Smooth muscle cell (in vitro differentiated cells): ENCODE results near the gene NCAM1. TPM values are rescaled to one million over a fixed set of nuclear protein-coding genes. Genes with fewer than 3 reads are reported as not detected.

Experiments used
- DNase-seq: peaks from one replicate; lab custom pipeline; 2025; ENCODE audit not compliant: unreplicated experiment; lab: John Stamatoyannopoulos, UW
- H2AFZ ChIP-seq: fragments of 200-600 bp; sonication (generic); 2 replicates; pipeline ENCODE4 v1.6.0; 2016; ENCODE audit warnings: antibody characterized with exemption, low read depth, mild to moderate bottlenecking
- H3F3A ChIP-seq: fragments of 200-600 bp; sonication (generic); 2 replicates; pipeline ENCODE4 v1.6.0; 2017; ENCODE audit warnings: antibody characterized with exemption, low read depth
- H3K27ac ChIP-seq: fragments of 200-600 bp; sonication (generic); 2 replicates; pipeline ENCODE4 v1.5.1; 2016; ENCODE audit warnings: low read depth, mild to moderate bottlenecking
- H3K27me3 ChIP-seq: fragments of 200-600 bp; sonication (generic); 2 replicates; pipeline ENCODE4 v1.6.1; 2016; ENCODE audit warnings: low read depth, mild to moderate bottlenecking
- H3K36me3 ChIP-seq: fragments of 200-600 bp; sonication (generic); 2 replicates; pipeline ENCODE4 v1.5.1; 2016; ENCODE audit warnings: low read depth
- H3K4me1 ChIP-seq: fragments of 200-600 bp; sonication (generic); 2 replicates; pipeline ENCODE4 v1.5.1; 2016; ENCODE audit warnings: low read depth
- H3K4me2 ChIP-seq: fragments of 200-600 bp; sonication (generic); 2 replicates; pipeline ENCODE4 v1.6.0; 2016; ENCODE audit warnings: mild to moderate bottlenecking
- H3K4me3 ChIP-seq: fragments of 200-600 bp; sonication (generic); 2 replicates; pipeline ENCODE4 v1.5.1; 2016; ENCODE audit warnings: mild to moderate bottlenecking
- H3K79me2 ChIP-seq: fragments of 200-600 bp; sonication (generic); 2 replicates; pipeline ENCODE4 v1.6.0; 2016; ENCODE audit warnings: low read depth, mild to moderate bottlenecking
- H3K9ac ChIP-seq: fragments of 200-600 bp; sonication (generic); 2 replicates; pipeline ENCODE4 v1.6.0; 2016; ENCODE audit warnings: low read depth
- H3K9me3 ChIP-seq: fragments of 200-600 bp; sonication (generic); replicated peaks from 2 replicates; pipeline ENCODE4 v1.5.1; 2016; ENCODE audit warnings: low read depth
- H4K20me1 ChIP-seq: fragments of 200-600 bp; sonication (generic); 2 replicates; pipeline ENCODE4 v1.6.0; 2016; ENCODE audit warnings: low read depth
- WGBS: methylation state at CpG from one replicate; pipeline ENCODE4 v1.1.7; 2016; ENCODE audit warnings: low lambda C conversion rate; 5-methylcytosine and 5-hydroxymethylcytosine counted together
- polyA plus RNA-seq: library from polyadenylated mRNA; unstranded; fragments of >200 nt; fragmentation: Nextera tagmentation; extraction: Ambion mirVana; gene quantifications from 2 replicates; pipeline ENCODE4 v1.2.1, GENCODE V29; 2016
- total RNA-seq: library from RNA; depleted of rRNA; stranded (reverse); fragments of >200 nt; gene quantifications from 2 replicates; pipeline ENCODE4 v1.2.3, GENCODE V29; 2014
- TF ChIP-seq, protein P1 (sequence below): fragments of 200-600 bp; sonication (generic); IDR thresholded peaks from 2 replicates; pipeline ENCODE4 v1.5.1; 2017; ENCODE audit warnings: borderline replicate concordance, mild to moderate bottlenecking, antibody characterized with exemption; ENCODE audit not compliant: insufficient read depth, poor library complexity, severe bottlenecking

Gene NCAM1
- total and polyA plus RNA-seq, 2 experiments from 2014 or later: 8.1 to 12.0 TPM

DNA sequence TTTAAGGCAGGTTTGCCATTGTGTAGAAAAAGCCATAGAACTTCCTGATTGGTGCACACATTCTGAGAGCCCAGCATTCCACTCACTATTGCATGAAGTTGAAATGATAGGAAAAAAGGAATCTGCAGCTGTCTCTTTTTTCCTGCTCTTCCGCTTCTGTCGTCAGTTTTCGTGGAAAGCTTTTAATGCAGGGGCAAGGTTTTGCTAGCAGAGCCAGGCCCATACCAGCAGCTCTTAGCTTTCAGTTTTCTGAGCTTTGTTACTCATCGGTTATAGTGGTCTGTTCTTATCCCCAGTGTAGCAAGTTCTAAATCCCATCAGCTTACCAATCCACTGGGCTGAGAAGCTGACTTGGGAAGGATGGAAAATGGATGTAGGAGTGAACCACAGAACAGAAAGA, 190.3 kb downstream of the NCAM1 start:
- Histone ChIP-seq H3K4me3 (no peak overlapping the region), H3F3A (peaks cover 2% of the 10 kb centered on the region), H2AFZ (no peak overlapping the region), H4K20me1 (no peaks in the 10 kb centered on the region), H3K9ac (no peak overlapping the region), H3K79me2 (no peaks in the 10 kb centered on the region), H3K4me2 (peak overlapping the region; percentile 56), H3K27ac (peak overlapping the region; percentile 25), H3K27me3 (no peaks in the 10 kb centered on the region), H3K36me3 (no peaks in the 10 kb centered on the region), H3K9me3 (no peaks in the 10 kb centered on the region), H3K4me1 (peaks cover 11% of the 10 kb centered on the region)
- no peak for DNase-seq
- TF ChIP-seq, protein P1, sequence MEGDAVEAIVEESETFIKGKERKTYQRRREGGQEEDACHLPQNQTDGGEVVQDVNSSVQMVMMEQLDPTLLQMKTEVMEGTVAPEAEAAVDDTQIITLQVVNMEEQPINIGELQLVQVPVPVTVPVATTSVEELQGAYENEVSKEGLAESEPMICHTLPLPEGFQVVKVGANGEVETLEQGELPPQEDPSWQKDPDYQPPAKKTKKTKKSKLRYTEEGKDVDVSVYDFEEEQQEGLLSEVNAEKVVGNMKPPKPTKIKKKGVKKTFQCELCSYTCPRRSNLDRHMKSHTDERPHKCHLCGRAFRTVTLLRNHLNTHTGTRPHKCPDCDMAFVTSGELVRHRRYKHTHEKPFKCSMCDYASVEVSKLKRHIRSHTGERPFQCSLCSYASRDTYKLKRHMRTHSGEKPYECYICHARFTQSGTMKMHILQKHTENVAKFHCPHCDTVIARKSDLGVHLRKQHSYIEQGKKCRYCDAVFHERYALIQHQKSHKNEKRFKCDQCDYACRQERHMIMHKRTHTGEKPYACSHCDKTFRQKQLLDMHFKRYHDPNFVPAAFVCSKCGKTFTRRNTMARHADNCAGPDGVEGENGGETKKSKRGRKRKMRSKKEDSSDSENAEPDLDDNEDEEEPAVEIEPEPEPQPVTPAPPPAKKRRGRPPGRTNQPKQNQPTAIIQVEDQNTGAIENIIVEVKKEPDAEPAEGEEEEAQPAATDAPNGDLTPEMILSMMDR: no peak
- WGBS: 31% methylated on average over 4 of the region's 4 CpGs

DNA sequence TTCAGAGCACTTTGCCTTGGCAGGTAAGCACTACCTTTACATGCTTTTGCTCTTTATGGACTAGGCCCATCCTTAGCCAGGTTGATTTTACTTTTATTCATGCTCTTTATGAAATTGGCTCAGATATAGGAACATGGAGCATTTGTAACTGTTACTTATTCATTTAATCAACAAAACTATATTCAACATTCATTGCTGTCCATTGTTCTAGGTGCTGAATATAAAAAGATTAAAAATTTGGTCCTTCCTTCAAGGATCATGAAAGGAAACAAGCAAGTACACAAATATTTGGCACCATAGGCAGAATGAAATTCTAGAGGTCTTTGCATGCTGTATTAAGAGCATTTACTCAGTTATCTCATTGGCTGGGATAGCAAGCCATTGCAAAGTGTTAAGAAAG, 191.3 kb downstream of the NCAM1 start:
- peaks cover 2% of the 10 kb centered on the region for H3F3A ChIP-seq
- DNase-seq: no peak
- no peak overlapping the region for H3K27ac ChIP-seq
- TF ChIP-seq, protein P1: no peak
- no peaks in the 10 kb centered on the region for H3K9me3 ChIP-seq
- no peak overlapping the region for H3K4me2 ChIP-seq
- no peaks in the 10 kb centered on the region for H3K27me3 ChIP-seq
- no peaks in the 10 kb centered on the region for H3K36me3 ChIP-seq
- H3K79me2 ChIP-seq: no peaks in the 10 kb centered on the region
- no peak overlapping the region for H3K4me3 ChIP-seq
- no peak overlapping the region for H2AFZ ChIP-seq
- peaks cover 2% of the 10 kb centered on the region for H3K4me1 ChIP-seq
- H4K20me1 ChIP-seq: no peaks in the 10 kb centered on the region
- no peak overlapping the region for H3K9ac ChIP-seq

DNA sequence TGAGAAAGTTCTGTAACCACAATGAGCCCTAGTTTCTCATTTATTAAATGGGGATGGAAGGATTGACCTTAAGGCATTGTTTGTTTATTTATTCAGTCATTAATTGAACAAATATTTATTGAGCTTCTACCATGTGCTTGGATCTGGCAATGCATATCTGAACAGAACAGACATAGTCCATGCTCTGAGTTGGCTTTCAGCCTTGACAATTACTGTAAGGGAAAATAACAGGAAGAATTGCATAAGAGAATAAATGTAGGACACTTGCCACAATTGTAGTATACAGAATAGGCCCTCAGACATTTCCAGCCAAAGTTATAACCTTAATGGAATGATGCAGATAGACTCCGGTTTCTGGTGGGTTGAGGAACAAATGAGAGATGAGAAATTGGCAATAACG, 192.6 kb downstream of the NCAM1 start:
- H4K20me1 ChIP-seq: no peaks in the 10 kb centered on the region
- H3K9ac ChIP-seq: no peak overlapping the region
- no peak overlapping the region for H3K4me2 ChIP-seq
- no peaks in the 10 kb centered on the region for H3K27me3 ChIP-seq
- H3F3A ChIP-seq: peaks cover 2% of the 10 kb centered on the region
- 95% methylated on average over 2 of the region's 2 CpGs for WGBS
- no peaks in the 10 kb centered on the region for H3K79me2 ChIP-seq
- no peak overlapping the region for H3K27ac ChIP-seq
- H3K4me3 ChIP-seq: no peak overlapping the region
- no peaks in the 10 kb centered on the region for H3K36me3 ChIP-seq
- no peak overlapping the region for H2AFZ ChIP-seq
- no peak for DNase-seq
- TF ChIP-seq, protein P1: no peak
- H3K4me1 ChIP-seq: no peaks in the 10 kb centered on the region
- H3K9me3 ChIP-seq: no peaks in the 10 kb centered on the region

DNA sequence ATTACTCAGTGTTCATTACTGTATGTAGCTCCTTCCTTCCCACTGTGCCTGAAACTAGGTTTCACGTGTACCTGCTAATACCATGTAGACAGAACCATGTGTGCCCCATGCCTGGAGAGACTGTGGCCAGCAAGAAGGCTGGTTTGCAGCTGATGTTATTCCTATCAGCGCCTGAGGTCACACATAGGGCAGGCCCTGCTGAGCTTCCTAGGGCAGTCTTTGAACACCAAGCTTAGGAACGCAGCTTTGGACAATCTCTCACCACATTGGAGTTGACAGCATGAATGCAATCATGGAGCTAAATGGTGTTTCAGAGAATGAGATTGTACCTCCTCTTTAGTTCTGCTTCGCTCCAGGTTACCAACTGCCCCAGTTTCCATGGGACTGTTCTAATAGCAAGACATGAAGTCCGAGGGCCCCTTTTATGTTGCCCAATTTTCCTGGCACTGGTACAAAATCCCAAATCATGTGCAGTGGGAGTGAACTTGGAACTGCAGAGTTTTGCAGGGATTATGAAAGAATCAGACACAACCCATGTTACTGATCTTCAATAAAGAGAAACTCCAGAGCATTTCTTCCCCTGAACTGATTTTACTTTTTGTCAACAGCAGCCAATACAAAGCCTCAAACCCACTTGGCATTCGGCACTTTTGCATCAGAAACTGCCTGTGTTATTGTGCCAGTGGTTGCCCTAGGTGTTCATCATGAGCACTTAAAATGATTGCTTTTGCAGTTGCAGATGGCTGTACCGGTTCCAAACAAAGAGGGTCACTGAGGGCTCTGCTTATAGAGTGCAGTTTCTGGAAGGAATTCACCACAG, 199.0 kb downstream of the NCAM1 start:
- Histone ChIP-seq H3K79me2 (no peaks in the 10 kb centered on the region), H3K27ac (peak overlapping the region; percentile 26), H3K9me3 (no peaks in the 10 kb centered on the region), H3K4me3 (no peak overlapping the region), H3K4me1 (peaks cover 23% of the 10 kb centered on the region), H3F3A (peaks cover 5% of the 10 kb centered on the region), H4K20me1 (no peaks in the 10 kb centered on the region), H2AFZ (no peak overlapping the region), H3K27me3 (no peaks in the 10 kb centered on the region), H3K9ac (no peak overlapping the region), H3K4me2 (peak overlapping the region; percentile 67), H3K36me3 (no peaks in the 10 kb centered on the region)
- TF ChIP-seq, protein P1: no peak
- 50% methylated on average over 7 of the region's 7 CpGs for WGBS
- no peak for DNase-seq
